Erythroblast (primary cell): Measurements from ENCODE around the gene FAM81A.
"Not testable (repeated sequence)": the region's sequence is repeated elsewhere in the genome, so short reads cannot be mapped to it uniquely, and the experiment has no call there.

ENCODE experiments used
- DNase-seq, 2 experiments: peaks; one replicate each; lab custom pipeline; 2025; lab: John Stamatoyannopoulos, UW
- GATA1 ChIP-seq: IDR thresholded peaks from 2 replicates; pipeline ENCODE4 v1.6.1; 2011; ENCODE audit warnings: low read depth, mild to moderate bottlenecking, control low read depth, low read length, moderate library complexity
- POLR2A ChIP-seq: IDR thresholded peaks from 2 replicates; pipeline ENCODE4 v1.6.1; 2011; ENCODE audit warnings: mild to moderate bottlenecking, low read length

The FAM81A gene

DNA sequence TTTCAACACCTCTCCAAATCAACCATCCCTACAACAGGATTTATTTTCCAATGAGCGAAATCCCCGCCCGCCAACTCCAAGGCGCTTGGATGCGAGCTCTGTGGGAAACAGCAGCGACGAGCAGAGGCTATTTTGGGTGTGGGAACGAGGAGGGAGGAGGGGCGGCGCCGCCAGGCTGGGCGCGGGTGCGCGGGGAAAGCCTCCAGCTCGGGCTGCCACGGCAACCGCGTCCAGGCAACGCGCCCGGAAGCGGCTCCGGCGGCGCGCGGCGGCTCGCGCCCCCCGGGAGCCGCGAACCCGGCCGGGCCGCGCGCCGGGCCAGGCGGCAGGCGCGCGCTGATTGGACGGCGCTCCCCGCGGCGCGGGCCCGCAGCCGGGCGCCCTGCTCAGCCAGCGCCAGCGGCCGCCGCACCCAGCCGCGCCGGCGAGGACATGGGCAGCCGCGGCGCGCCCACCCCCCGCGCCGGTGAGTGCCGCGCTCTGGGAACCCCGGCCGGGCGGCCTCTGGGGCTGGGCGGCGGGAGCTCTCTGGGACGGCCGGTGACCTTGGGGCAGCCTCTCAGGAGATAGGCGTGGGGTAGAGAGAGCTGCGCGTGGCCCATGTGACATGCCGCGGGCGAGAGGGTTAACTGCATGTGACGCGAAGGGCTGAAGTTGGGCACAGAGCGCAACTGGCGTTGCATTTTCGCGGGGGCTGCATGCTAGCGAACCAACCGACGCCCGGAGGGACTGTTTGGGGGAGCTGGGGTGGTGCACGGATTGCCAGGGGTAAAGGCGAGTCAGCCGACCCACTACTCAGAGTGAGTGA, at the start of gene FAM81A:
Gene FAM81A (plus strand): TSS at position 370 of the 808 bp plus-strand sequence. CDS start 20,441 bp downstream, outside the sequence.
- DNase-seq, result peak; percentile 46 to 50
- TF ChIP-seq GATA1, result no peak
- TF ChIP-seq POLR2A, result no peak

DNA sequence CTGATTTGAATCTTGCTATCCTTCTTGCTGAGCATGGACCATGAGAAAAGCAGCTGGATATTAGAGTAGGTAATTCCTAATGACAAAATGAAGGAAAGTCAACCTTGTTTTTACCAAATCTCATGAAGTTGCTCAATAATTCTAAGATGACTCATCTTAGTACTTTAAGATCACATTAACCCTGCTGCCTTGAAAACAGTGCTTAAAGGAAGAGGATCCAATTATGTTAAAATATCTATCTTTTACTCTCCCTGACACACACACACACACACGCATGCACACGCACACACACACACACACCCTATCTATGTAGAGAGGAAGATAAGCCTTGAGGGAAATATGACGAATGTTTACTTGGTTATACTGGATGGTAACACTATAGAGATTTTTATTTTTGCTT, 49.3 kb upstream of the FAM81A start:
- DNase-seq, result no peak
- TF ChIP-seq GATA1 (no peak), POLR2A (no peak)

DNA sequence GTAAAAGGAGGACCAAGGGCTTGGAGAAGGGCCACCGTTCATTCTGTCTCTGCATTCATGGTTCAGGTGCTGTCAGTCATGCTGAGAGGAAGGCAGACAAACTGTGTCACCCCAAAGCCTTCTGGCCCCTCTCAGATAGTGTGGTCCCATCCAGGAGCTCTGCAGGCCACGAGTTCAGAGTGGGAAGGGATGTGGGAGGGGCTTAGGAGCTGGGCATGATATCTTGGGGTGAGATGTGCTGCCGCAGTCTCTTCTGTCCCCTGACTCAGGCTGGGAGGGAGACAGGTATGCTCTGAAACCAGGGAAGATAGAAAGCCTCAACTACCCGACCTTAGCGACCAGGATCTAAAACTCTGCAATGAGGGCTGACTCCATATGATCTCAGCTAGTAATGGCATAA, 45.7 kb upstream of the FAM81A start:
- DNase-seq, result no peak
- TF ChIP-seq GATA1 (no peak), POLR2A (no peak)

DNA sequence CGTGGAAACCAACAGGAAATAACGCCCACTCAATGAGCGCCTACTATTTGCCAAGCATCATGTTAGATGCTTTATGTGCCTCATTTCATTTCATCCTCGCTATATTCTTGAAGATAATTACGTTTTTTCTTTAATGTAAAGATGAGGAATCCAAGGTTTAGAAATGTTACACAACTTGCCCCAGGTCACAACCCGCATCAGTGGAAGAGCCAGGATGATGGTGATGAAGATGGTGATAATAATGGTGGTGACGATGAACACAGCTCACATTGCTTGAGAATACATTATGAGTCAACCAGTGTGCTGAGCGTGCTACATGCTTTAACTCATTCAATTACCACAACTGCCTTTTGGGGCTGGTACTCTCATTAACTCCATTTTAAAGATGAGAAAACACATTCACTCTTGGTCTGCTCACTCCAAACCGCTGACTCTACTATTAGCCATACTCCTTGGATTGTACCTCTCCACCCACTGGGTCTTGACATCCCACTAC, 43.8 kb upstream of the FAM81A start:
- no peak for TF ChIP-seq GATA1
- TF ChIP-seq POLR2A, result no peak
- DNase-seq, result no peak

DNA sequence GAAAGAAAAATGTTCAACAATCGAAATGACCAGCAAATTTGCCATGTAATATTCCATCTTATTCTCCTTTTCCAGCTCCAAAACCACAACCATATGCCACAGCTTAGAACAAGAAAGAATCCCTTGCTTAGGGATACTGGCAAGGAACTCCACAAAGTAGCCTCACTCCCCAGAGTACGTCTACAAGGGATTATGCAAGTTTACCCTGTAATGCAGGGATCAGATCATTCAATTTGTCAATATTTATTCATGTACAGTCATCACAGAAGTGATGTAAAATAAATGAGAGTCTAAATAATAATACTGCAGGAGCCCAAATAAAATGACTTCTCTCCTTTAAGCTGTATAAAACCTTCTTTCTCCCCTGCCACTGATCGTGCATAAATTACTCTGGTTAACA, 41.8 kb upstream of the FAM81A start:
- DNase-seq, result no peak
- TF ChIP-seq POLR2A, result no peak
- TF ChIP-seq GATA1, result no peak

DNA sequence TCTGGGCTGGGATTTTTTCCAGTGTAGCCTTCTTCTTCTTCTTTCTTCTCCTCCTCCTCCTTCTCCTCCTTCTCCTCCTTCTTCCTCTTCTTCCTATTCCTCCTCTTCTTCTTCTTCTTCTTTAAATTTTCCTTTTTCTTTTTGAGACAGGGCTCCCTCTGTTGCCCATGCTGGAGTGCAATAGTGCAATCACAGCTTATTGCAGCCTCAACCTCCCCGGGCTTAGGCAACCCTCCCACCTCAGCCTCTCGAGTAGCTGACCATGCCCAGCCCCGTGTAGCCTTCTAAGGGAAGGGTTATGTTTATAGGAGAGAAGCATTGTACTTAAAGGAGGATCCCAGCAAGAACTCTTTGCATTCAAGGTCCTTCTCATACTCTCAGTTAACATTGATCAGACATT, 41.3 kb upstream of the FAM81A start:
- DNase-seq, result no peak
- TF ChIP-seq GATA1 (no peak), POLR2A (no peak)

DNA sequence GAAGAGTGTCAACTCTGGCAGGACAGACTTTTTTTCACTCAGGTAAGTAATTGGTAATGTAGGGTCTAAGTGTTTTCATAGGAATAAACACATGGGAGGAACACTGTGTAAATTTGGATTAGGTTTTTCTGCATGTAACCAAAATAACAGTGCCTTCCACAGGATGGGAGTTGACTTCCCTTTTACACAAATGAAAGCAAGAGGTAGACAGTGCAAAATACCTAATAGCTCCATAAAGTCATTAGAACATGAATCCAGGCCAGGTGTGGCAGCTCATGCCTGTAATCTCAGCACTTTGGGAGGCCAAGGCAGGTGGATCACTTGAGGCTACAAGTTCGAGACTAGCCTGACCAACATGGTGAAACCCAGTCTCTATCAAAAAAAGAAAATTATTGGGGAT, 39.8 kb upstream of the FAM81A start:
- DNase-seq, result no peak
- TF ChIP-seq POLR2A (no peak), GATA1 (no peak)

DNA sequence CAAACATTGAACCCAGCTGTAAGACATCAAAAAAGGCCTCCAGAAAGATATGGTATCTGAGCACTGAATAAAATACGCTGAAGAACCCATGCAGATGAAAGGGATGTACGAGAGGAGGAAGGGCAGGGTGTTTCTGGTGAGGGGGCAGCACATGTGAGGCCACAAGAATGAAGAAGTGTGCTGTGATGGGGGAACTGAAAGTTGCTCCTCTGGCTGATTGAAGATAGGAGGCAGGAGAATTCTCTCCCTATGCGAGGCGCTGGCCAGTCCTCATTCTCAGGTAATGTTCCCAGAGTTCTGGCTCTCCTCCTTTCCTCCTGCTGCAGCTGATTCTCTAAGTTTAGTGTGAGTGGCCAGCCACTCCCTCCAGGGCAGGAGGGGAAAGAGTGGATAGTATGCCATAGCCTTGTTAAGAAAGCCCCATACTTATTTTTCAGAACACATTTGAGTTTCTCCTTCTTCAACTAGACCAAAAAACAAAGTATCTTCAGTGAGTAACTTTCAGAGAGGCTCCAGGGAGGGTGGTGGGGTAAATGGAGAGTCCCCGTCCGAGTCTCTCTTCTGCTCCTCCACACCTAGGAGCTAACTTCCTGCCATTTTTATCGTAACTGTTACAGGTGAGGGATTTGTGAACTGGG, 38.4 kb upstream of the FAM81A start:
- no peak for DNase-seq
- no peak for TF ChIP-seq POLR2A
- TF ChIP-seq GATA1, result no peak

DNA sequence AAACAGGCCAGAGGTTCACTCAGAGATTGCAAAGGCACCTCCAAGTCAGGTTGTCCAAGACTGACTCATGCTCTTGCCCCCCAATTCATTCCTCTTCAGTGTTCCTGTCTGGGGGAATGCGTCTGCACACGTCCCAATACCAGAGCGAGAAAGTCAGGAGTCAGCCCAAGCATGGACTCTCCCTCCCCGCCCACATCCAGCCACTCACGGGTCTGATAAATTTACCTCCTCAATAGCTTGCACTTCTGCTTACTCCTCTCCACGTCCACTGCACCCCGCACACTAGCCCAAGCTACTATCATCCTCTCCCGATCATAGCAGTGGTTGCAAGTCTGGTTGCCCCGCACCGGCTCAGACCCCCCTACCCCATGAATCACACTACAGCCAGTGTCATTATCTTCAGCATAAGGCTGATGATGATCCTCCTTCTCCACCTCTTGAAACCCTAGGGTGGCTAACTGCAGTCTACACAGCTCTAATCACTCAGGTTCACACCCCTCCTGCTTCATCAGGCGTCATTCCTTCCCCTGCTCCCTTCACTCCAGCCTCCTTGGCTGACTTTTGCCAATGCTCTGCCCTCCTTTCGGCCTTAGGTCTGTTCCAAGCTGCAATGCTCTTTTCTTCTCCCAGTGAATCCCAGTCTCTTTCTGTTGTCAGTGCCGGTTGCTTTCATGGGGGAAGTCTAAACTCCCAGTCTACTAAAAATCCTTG, 37.7 kb upstream of the FAM81A start:
- no peak for DNase-seq
- TF ChIP-seq POLR2A (no peak), GATA1 (no peak)

DNA sequence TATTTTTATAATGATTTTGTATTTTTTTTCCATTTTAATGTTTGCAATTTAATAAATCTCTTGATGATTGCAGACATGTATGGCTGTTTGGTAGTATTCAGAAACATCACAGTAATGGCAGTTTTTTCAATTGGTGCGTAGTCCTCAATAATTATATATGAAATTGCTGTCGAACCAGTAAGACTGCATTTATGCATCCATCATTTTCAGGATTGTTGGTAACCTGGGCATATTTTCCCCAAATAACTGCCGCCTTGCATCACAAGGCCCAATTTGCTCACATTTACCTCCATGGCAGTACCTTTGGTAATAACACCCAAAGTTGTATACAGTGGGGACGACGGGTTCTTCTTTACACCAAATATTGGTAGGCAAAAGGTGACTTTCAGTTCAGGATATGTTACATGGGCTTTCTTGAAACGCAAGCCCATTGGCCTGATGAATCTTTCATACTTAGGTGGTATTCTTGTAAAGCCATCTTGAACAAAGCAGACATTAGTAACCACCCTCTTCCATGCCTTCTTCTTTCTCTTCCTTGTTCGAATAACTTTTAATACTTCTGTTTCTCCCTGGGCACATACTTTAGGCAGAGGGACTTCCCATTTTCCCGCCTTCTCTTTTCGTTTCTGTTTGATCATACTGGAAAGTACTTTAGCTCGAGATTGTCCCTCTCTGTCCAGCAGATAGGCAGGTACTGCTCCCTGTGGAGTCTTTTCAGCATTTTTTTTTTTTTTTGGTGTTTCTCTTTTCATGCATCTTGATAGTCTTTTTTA, 36.7 kb upstream of the FAM81A start:
- not testable (repeated sequence) for DNase-seq

DNA sequence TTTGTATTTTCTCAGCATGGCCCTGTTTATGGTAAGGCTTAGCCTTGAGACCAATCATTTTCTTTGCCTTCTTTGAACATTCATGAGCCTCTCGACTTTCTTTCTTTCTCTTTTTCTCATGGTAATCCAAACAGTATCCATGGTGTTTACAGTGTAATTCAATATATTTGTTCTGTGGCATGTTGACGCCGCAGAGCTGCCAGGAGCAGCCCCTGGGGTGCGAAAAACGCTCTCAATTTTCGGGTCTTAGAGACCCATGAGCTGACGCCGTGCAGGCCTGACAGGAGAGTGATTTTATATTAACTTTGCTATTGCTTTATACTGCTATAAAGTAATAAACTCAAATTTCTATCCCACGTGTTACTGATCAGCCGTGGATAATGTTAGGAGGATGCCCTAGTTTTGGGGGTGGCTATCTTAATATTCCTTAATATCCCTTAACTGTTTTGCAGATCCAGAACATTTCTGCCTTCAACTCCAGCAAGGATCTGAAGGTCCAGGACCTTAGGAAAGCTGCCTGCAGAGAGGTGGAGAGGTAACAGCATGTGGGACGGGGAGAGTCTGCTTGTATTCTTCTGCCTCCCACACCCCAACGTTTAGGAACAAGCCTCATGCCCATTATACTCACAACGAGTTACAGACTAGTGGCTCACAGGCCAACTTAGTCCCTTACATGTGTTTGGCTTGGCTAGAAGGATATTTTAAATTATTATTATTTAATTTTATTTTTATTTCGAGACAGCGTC, 36.0 kb upstream of the FAM81A start:
- no peak for DNase-seq

DNA sequence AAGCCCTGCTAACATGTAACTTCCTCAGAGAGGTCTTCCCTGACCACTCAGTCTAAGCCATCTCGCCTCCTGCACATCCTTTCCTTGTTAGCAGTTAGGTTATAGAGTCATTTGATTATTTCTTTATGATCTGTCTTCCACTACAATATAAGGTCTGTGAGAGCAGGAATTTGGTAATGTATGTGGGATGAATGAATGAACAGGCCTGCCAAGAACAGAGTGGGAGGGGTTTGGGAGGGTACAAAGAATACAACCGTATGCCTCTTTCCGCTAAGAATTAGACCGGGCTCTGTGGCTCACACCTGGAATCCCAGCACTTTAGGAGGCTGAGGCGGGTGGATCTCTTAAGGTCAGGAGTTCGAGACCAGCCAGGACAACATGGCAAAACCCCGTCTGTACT, 32.9 kb upstream of the FAM81A start:
- no peak for DNase-seq
- TF ChIP-seq POLR2A (no peak), GATA1 (no peak)

More for the DNA sequence above, 36.0 kb upstream of the FAM81A start:
- no peak for TF ChIP-seq GATA1
- no peak for TF ChIP-seq POLR2A

DNA sequence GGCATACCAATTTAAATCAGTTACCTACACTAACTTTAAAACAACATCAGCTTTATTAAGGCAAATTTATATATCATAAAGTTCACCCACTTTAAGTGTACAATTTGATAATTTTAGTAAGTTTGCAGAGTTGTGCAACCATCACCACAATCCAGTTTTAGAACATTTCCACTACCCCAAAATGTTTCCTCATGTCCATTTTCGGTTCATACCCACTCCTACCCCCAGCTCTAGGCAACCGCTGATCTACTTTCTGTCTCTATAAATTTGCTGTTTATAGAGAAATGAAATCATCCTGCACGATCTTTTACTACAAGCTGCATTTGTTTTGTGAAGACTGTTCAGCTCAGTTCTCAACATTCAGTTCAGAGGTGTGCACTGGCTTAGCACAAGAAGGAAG, 31.5 kb upstream of the FAM81A start:
- TF ChIP-seq GATA1 (no peak), POLR2A (no peak)
- no peak for DNase-seq
